Right lobe of liver (tissue), 6 donors: Measurements from ENCODE around the gene NTN4. TPM values are rescaled to one million over a fixed set of nuclear protein-coding genes. Genes with fewer than 3 reads are reported as not detected.
A peak's percentile ranks its signal among the peaks of the same experiment; 100 is the strongest.
"Not testable (repeated sequence)": the region's sequence is repeated elsewhere in the genome, so short reads cannot be mapped to it uniquely, and the experiment has no call there.

Experiments used
- ATAC-seq, 4 donors: fragments of 200-7000 bp; cut with Tn5 transposase; one replicate each; pipeline ENCODE4 v1.9.1; 2020; ENCODE audit warnings: mild to moderate bottlenecking in 4 of 4, moderate library complexity in 4 of 4
- DNase-seq, 3 donors: peaks; one replicate each; pipeline ENCODE4 v3.0.0-alpha.2; 2020
- H3K27ac ChIP-seq, 3 donors: fragments of 200-600 bp; one replicate each; pipeline ENCODE4 v1.8.0; 2022
- H3K27me3 ChIP-seq, 2 donors: fragments of 200-600 bp; one replicate each; pipeline ENCODE4 v1.8.0; 2022
- H3K36me3 ChIP-seq, 4 donors: fragments of 200-600 bp; sonication (generic) in 1 of 4; one replicate each; pipeline versions ENCODE4 v1.5.1 to v1.8.0; 2017 to 2022; ENCODE audit warnings: control low read depth in 1 of 4
- H3K4me1 ChIP-seq, 4 donors: fragments of 200-600 bp; sonication (generic) in 1 of 4; one replicate each; pipeline versions ENCODE4 v1.5.1 to v1.8.0; 2017 to 2022; ENCODE audit warnings: control low read depth in 1 of 4
- H3K4me3 ChIP-seq, 3 donors: fragments of 200-600 bp; one replicate each; pipeline ENCODE4 v1.8.0; 2022
- H3K9me3 ChIP-seq, 4 donors: fragments of 200-600 bp; sonication (generic) in 1 of 4; one replicate each; pipeline versions ENCODE4 v1.5.1 to v1.8.0; 2017 to 2022; ENCODE audit warnings: control low read depth in 1 of 4
- POLR2A ChIP-seq: fragments of 450-650 bp; IDR thresholded peaks from one replicate; pipeline ENCODE4 v1.6.1; 2017; ENCODE audit warnings: antibody characterized with exemption, mild to moderate bottlenecking
- WGBS: methylation state at CpG from one replicate; pipeline ENCODE4 v1.1.6; 2018; ENCODE audit warnings: low coverage, low lambda C conversion rate; ENCODE audit not compliant: insufficient coverage; ENCODE audit errors: missing lambda C conversion rate; 5-methylcytosine and 5-hydroxymethylcytosine counted together
- intact Hi-C, 2 donors: fragments of 100-400 bp; cut with DNase I; formaldehyde crosslinking; loops; one replicate each; pipeline versions ENCODE4 v1.11.2 to v1.14.1; 2022
- total RNA-seq, 6 experiments: library from RNA; depleted of rRNA in 2 of 6; stranded (reverse); fragments of >200 nt in 2 of 6; fragmentation: NEBNext Ultra II Directional in 3 of 6; extraction: Animal tissue kit (Norgen Biotek cat#: 25700) in 3 of 6; gene quantifications; one replicate each; pipeline versions ENCODE4 v1.1.0 to v1.2.4, GENCODE V29; 2016 to 2023
- TF ChIP-seq, protein P1 (sequence below), 4 donors: fragments of 200-600 bp in 3 of 4; fragments of 450-650 bp in 1 of 4; IDR thresholded peaks; one replicate each; pipeline versions ENCODE4 v1.5.1 to v1.8.0; 2016 to 2022; ENCODE audit warnings: antibody characterized with exemption in 4 of 4, mild to moderate bottlenecking in 2 of 4
- donor health status: DM: no; HTN: yes; CAD: no.
- donor health status: DM: no; HTN: no; CAD: no.
- donor health status: DM: no; HTN: no; CAD: no.
- donor health status: DM: no; HTN: yes; CAD: no.
- donor health status: DM: no; HTN: yes; CAD: no.

NTN4 gene
- total RNA-seq, 6 experiments from 2014 or later: 14.7 to 28.7 (median 18.9) TPM

DNA sequence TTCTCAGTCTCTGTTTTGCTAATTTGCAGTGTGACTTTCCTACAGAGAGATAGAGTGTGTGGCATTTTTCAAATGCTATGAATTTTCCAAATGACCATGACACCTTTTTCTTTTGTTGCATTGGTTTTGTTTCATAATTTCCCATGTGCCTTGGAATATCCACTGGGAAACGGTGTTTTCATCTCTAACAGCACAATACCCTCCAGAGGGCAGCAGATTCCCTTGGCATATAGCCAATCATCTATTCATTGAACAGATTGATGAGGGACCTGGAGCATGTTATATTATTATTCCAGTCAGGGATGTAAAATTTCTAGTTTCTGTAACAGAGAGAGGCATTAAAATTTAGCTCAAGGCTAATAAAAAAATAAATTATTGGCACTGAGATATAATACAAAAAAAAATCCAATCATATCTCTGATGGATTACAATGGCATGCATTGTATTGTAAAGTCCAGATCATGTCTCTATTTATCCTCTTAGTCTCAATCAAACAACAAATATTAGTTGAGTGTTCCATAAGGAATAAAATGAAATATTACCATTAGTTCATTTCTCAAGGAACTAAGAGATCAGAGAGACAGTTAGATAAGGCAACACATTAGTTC lies 29.6 kb upstream of the NTN4 start:
- Histone ChIP-seq H3K9me3 (no peaks in the 10 kb centered on the region), H3K27ac (no peak overlapping the region), H3K27me3 (no peaks in the 10 kb centered on the region), H3K36me3 (no peaks in the 10 kb centered on the region), H3K4me3 (no peak overlapping the region), H3K4me1 (no peaks in the 10 kb centered on the region)
- DNase-seq: peak in 1 of 3 donors; percentile 65
- ATAC-seq: peak; percentile 85 to 93 (median 92)
- TF ChIP-seq POLR2A: no peak
- TF ChIP-seq, protein P1, sequence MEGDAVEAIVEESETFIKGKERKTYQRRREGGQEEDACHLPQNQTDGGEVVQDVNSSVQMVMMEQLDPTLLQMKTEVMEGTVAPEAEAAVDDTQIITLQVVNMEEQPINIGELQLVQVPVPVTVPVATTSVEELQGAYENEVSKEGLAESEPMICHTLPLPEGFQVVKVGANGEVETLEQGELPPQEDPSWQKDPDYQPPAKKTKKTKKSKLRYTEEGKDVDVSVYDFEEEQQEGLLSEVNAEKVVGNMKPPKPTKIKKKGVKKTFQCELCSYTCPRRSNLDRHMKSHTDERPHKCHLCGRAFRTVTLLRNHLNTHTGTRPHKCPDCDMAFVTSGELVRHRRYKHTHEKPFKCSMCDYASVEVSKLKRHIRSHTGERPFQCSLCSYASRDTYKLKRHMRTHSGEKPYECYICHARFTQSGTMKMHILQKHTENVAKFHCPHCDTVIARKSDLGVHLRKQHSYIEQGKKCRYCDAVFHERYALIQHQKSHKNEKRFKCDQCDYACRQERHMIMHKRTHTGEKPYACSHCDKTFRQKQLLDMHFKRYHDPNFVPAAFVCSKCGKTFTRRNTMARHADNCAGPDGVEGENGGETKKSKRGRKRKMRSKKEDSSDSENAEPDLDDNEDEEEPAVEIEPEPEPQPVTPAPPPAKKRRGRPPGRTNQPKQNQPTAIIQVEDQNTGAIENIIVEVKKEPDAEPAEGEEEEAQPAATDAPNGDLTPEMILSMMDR (IDR thresholded peaks at IDR 0.05): peak; percentile 57 to 80 (median 68)
- intact Hi-C loops: no loop called here
- 0% methylated on average over 1 of the region's 1 CpG for WGBS

GRCh38 chr12:95815632-95816212 lies 25.2 kb upstream of the NTN4 start:
- no peak overlapping the region for H3K4me3 ChIP-seq
- no peak overlapping the region for H3K27ac ChIP-seq
- no peaks in the 10 kb centered on the region for H3K27me3 ChIP-seq
- no peaks in the 10 kb centered on the region for H3K9me3 ChIP-seq
- DNase-seq (no peak), ATAC-seq (peak; percentile 71 to 80 (median 78))
- 36% methylated on average over 5 of the region's 5 CpGs for WGBS
- no peaks in the 10 kb centered on the region for H3K4me1 ChIP-seq
- TF ChIP-seq, protein P1 (IDR thresholded peaks at IDR 0.05): peak; percentile 74 to 82 (median 78)
- TF ChIP-seq POLR2A: no peak
- no peaks in the 10 kb centered on the region for H3K36me3 ChIP-seq
- intact Hi-C loops: loop anchor here in 1 of 2 donors (10.0 kb wide), 1 partner anchor 231 kb away; no protein-coding TSS in a partner anchor

- not testable (repeated sequence) for H3K27ac ChIP-seq, H3K27me3 ChIP-seq, H3K4me3 ChIP-seq, DNase-seq, H3K4me1 ChIP-seq, H3K9me3 ChIP-seq, H3K36me3 ChIP-seq, ATAC-seq
- WGBS: 82% methylated on average over 1 of the region's 4 CpGs
- intact Hi-C loops: loop anchor here in 1 of 2 donors (10.0 kb wide), 1 partner anchor 227 kb away; no protein-coding TSS in a partner anchor
These were observed 21.6 kb upstream of the NTN4 start for GRCh38 chr12:95812155-95812554.

GRCh38 chr12:95810411-95810810 lies 19.8 kb upstream of the NTN4 start:
- Histone ChIP-seq H3K36me3 (no peaks in the 10 kb centered on the region), H3K27ac (no peak overlapping the region), H3K27me3 (no peaks in the 10 kb centered on the region), H3K9me3 (no peaks in the 10 kb centered on the region), H3K4me1 (peaks cover 0 to 10% (median 0%) of the 10 kb centered on the region in 4 donors), H3K4me3 (no peak overlapping the region)
- ATAC-seq (no peak), DNase-seq (no peak)
- TF ChIP-seq, protein P1 (IDR thresholded peaks at IDR 0.05): no peak
- no peak for TF ChIP-seq POLR2A
- intact Hi-C loops: loop anchor here in 1 of 2 donors (10.0 kb wide), 1 partner anchor 226 kb away; no protein-coding TSS in a partner anchor
- WGBS: 58% methylated on average over 2 of the region's 2 CpGs

DNA sequence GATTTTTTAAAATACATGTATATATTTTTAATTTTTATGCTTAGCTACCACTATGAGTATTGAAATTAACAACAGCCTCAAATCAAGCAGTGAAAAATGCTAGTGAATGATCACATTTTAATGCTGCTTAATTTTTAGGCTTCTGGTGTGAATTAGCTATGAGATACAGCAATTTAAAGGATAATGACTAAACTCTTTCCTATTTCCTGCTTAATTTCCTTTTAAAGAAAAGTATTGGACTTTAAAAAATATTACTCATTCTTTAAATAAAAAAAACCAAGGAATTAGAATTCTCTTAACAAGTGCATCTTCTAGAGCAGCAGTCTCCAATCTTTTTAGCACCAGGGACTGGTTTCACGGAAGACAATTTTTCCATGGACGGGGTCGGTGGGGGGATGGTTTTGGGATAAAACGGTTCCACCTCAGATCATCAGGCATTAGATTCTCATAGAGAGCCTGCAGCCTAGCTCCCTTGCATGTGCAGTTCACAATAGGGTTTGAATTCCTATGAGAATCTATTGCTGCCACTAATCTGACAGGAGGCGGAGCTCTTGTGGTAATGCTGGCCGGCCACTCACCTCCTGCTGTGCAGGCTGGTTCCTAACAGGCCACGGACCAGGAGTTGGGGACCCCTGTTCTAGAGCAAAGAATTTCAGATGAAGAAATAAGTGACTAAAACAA lies 18.6 kb upstream of the NTN4 start:
- 85% methylated on average over 7 of the region's 7 CpGs for WGBS
- intact Hi-C loops: no loop called here

More for the DNA sequence above, 18.6 kb upstream of the NTN4 start:
- H3K36me3 ChIP-seq: no peaks in the 10 kb centered on the region
- TF ChIP-seq, protein P1 (IDR thresholded peaks at IDR 0.05): no peak
- TF ChIP-seq POLR2A: no peak
- H3K27ac ChIP-seq: no peak overlapping the region
- no peaks in the 10 kb centered on the region for H3K9me3 ChIP-seq
- H3K27me3 ChIP-seq: no peaks in the 10 kb centered on the region
- no peak for ATAC-seq
- H3K4me3 ChIP-seq: no peak overlapping the region
- peaks cover 0 to 13% (median 0%) of the 10 kb centered on the region in 4 donors for H3K4me1 ChIP-seq
- DNase-seq: no peak
